Liver (tissue), 9 donors: ENCODE results near the gene TRIO. TPM values are rescaled to one million over a fixed set of nuclear protein-coding genes. Genes with fewer than 3 reads are reported as not detected.

Source experiments
- DNase-seq: peaks from one replicate; pipeline ENCODE4 v3.0.0-alpha.2; 2017; ENCODE audit warnings: low spot score
- H3K27ac ChIP-seq, 2 donors: one replicate each; pipeline ENCODE4 v1.7.0; 2013; ENCODE audit warnings: inconsistent platforms in 2 of 2, low read length in 2 of 2, control low read depth in 1 of 2, low read depth in 1 of 2, mild to moderate bottlenecking in 1 of 2
- H3K27me3 ChIP-seq, 4 donors: one replicate each; pipeline versions ENCODE4 v1.6.1 to v1.7.0; 2013; ENCODE audit warnings: low read length in 3 of 4, inconsistent platforms in 1 of 4, mild to moderate bottlenecking in 1 of 4, moderate library complexity in 1 of 4; ENCODE audit not compliant: control insufficient read depth in 4 of 4, insufficient read depth in 4 of 4
- H3K36me3 ChIP-seq, 4 donors: one replicate each; pipeline versions ENCODE4 v1.6.1 to v1.7.0; 2013; ENCODE audit warnings: low read length in 3 of 4, mild to moderate bottlenecking in 3 of 4, low read depth in 1 of 4, moderate library complexity in 1 of 4; ENCODE audit not compliant: control insufficient read depth in 4 of 4, insufficient read depth in 3 of 4
- H3K4me1 ChIP-seq, 4 donors: one replicate each; pipeline versions ENCODE4 v1.6.1 to v1.7.0; 2013; ENCODE audit warnings: low read length in 3 of 4, mild to moderate bottlenecking in 3 of 4, moderate library complexity in 1 of 4; ENCODE audit not compliant: control insufficient read depth in 4 of 4, insufficient read depth in 4 of 4
- H3K4me3 ChIP-seq, 3 donors: one replicate each; pipeline versions ENCODE4 v1.6.1 to v1.7.0; 2013; ENCODE audit warnings: low read length in 3 of 3, control low read depth in 1 of 3, low read depth in 1 of 3, mild to moderate bottlenecking in 1 of 3
- H3K9ac ChIP-seq, 2 donors: one replicate each; pipeline ENCODE4 v1.7.0; 2013; ENCODE audit warnings: low read length in 2 of 2, mild to moderate bottlenecking in 2 of 2, moderate library complexity in 2 of 2, control low read depth in 1 of 2, low read depth in 1 of 2
- H3K9me3 ChIP-seq, 4 donors: one replicate each; pipeline versions ENCODE4 v1.6.1 to v1.7.0; 2013; ENCODE audit warnings: low read length in 3 of 4; ENCODE audit not compliant: control insufficient read depth in 4 of 4
- EGR1 ChIP-seq, 2 donors: IDR thresholded peaks; 2 replicates each; pipeline ENCODE4 v1.6.1; 2016 to 2018; ENCODE audit warnings: antibody characterized with exemption in 2 of 2, low read depth in 2 of 2
- FOXA1 ChIP-seq: IDR thresholded peaks from 2 replicates; pipeline ENCODE4 v1.6.1; 2016; ENCODE audit warnings: antibody characterized with exemption
- FOXA2 ChIP-seq: IDR thresholded peaks from 2 replicates; pipeline ENCODE4 v1.6.1; 2016; ENCODE audit warnings: antibody characterized with exemption
- GABPA ChIP-seq, 2 donors: IDR thresholded peaks in 1 of 2; conservative IDR thresholded peaks in 1 of 2; 2 replicates each; pipeline ENCODE4 v1.6.1; 2016; ENCODE audit warnings: antibody characterized with exemption in 2 of 2, mild to moderate bottlenecking in 1 of 2, moderate library complexity in 1 of 2
- HNF4A ChIP-seq, 2 donors: conservative IDR thresholded peaks; 2 replicates each; pipeline ENCODE4 v1.6.1; 2016; ENCODE audit warnings: antibody characterized with exemption in 2 of 2, mild to moderate bottlenecking in 2 of 2
- HNF4G ChIP-seq: IDR thresholded peaks from 2 replicates; pipeline ENCODE4 v1.6.1; 2016; ENCODE audit warnings: antibody characterized with exemption
- JUND ChIP-seq, 2 donors: IDR thresholded peaks; 2 replicates each; pipeline ENCODE4 v1.6.1; 2016; ENCODE audit warnings: antibody characterized with exemption in 2 of 2
- NR2F2 ChIP-seq: IDR thresholded peaks from 2 replicates; pipeline ENCODE4 v1.6.1; 2016; ENCODE audit warnings: antibody characterized with exemption
- REST ChIP-seq: IDR thresholded peaks from 2 replicates; pipeline ENCODE4 v1.6.1; 2016; ENCODE audit warnings: antibody characterized with exemption, mild to moderate bottlenecking
- RXRA ChIP-seq, 2 donors: IDR thresholded peaks; 2 replicates each; pipeline ENCODE4 v1.6.1; 2017 to 2018; ENCODE audit warnings: antibody characterized with exemption in 2 of 2, mild to moderate bottlenecking in 1 of 2
- SP1 ChIP-seq: IDR thresholded peaks from 2 replicates; pipeline ENCODE4 v1.6.1; 2018; ENCODE audit warnings: antibody characterized with exemption, mild to moderate bottlenecking
- TAF1 ChIP-seq: conservative IDR thresholded peaks from 2 replicates; pipeline ENCODE4 v1.6.1; 2016; ENCODE audit warnings: antibody characterized with exemption, mild to moderate bottlenecking
- YY1 ChIP-seq: IDR thresholded peaks from 2 replicates; pipeline ENCODE4 v1.6.1; 2016; ENCODE audit warnings: antibody characterized with exemption, mild to moderate bottlenecking
- WGBS: extraction: QIAGEN DNeasy Blood & Tissue Kit; methylation state at CpG from one replicate; pipeline ENCODE4 v1.1.7; 2013; 5-methylcytosine and 5-hydroxymethylcytosine counted together
- polyA plus RNA-seq, 2 donors: library from polyadenylated mRNA; stranded (reverse) in 1 of 2; unstranded in 1 of 2; fragments of 200-250 nt in 1 of 2; fragments of >200 nt in 1 of 2; fragmentation: Nextera tagmentation in 1 of 2; extraction: Ambion mirVana in 1 of 2; gene quantifications; one replicate each; pipeline versions ENCODE4 v1.2.1 to v1.2.3, GENCODE V29; 2013 to 2015
- total RNA-seq, 2 donors: library from RNA; depleted of rRNA; stranded (reverse); fragments of >200 nt; gene quantifications; one replicate each; pipeline ENCODE4 v1.2.3, GENCODE V29; 2014
- TF ChIP-seq, protein P1 (sequence below): fragments of 150-350 bp; IDR thresholded peaks from 2 replicates; pipeline ENCODE4 v1.5.1; 2017; ENCODE audit warnings: improper control_type of control experiment, low read depth, low read length; ENCODE audit not compliant: missing input control
- TF ChIP-seq, protein P2 (sequence below): IDR thresholded peaks from 2 replicates; pipeline ENCODE4 v1.6.1; 2016; ENCODE audit warnings: antibody characterized with exemption
- TF ChIP-seq, protein P3 (sequence below): IDR thresholded peaks from 2 replicates; pipeline ENCODE4 v1.6.1; 2016; ENCODE audit warnings: antibody characterized with exemption
- TF ChIP-seq, protein P4 (sequence below): IDR thresholded peaks from 2 replicates; pipeline ENCODE4 v1.6.1; 2016; ENCODE audit warnings: antibody characterized with exemption
- donor health status: healthy.
- donor health status: healthy.
- donor health status: healthy.
- donor health status: healthy.
- donor health status: healthy.

Gene TRIO
- total and polyA plus RNA-seq, 4 donors = 8.5 to 86.2 (median 16.0) TPM

DNA sequence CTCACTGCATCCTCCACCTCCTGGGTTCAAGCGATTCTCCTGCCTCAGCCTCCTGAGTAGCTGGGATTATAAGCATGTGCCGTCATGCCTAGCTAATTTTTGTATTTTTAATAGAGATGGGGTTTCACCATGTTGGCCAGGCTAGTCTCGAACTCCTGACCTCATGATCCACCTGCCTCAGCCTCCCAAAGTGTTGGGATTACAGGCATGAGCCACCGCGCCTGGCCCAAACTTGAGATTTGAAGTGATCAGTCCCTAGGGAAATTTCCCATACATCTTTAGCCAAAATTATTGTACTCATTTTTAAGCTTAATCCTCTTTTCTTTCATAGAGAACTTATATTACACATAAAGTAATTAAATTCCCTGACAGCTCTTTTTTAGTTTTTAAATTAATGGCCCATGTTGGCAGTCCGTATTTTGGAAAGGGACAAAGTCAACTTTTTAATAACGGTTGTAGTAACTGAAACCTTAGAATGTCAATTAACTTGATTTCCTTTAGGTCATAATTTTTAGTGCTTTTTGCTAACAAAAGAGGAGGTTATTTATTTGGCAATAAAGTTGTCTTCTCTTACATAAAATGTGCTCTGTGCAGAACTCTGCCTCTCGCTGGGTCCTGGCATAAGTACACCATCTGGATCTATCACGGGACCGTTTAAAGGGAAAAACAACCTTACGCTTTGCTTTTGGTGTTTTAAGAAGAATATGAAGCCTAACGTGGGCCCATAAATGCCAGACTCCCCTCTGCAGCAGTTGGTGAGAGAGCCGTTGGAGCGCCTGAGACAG, 296.1 kb downstream of the TRIO start:
- no peak overlapping the region for H3K4me3 ChIP-seq
- DNase-seq = no peak
- TF ChIP-seq FOXA1 = no peak
- TF ChIP-seq, protein P1, sequence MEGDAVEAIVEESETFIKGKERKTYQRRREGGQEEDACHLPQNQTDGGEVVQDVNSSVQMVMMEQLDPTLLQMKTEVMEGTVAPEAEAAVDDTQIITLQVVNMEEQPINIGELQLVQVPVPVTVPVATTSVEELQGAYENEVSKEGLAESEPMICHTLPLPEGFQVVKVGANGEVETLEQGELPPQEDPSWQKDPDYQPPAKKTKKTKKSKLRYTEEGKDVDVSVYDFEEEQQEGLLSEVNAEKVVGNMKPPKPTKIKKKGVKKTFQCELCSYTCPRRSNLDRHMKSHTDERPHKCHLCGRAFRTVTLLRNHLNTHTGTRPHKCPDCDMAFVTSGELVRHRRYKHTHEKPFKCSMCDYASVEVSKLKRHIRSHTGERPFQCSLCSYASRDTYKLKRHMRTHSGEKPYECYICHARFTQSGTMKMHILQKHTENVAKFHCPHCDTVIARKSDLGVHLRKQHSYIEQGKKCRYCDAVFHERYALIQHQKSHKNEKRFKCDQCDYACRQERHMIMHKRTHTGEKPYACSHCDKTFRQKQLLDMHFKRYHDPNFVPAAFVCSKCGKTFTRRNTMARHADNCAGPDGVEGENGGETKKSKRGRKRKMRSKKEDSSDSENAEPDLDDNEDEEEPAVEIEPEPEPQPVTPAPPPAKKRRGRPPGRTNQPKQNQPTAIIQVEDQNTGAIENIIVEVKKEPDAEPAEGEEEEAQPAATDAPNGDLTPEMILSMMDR = no peak
- TF ChIP-seq YY1 = no peak
- no peak for TF ChIP-seq NR2F2
- TF ChIP-seq HNF4A (conservative IDR thresholded peaks at IDR 0.05) = no peak
- TF ChIP-seq, protein P2, sequence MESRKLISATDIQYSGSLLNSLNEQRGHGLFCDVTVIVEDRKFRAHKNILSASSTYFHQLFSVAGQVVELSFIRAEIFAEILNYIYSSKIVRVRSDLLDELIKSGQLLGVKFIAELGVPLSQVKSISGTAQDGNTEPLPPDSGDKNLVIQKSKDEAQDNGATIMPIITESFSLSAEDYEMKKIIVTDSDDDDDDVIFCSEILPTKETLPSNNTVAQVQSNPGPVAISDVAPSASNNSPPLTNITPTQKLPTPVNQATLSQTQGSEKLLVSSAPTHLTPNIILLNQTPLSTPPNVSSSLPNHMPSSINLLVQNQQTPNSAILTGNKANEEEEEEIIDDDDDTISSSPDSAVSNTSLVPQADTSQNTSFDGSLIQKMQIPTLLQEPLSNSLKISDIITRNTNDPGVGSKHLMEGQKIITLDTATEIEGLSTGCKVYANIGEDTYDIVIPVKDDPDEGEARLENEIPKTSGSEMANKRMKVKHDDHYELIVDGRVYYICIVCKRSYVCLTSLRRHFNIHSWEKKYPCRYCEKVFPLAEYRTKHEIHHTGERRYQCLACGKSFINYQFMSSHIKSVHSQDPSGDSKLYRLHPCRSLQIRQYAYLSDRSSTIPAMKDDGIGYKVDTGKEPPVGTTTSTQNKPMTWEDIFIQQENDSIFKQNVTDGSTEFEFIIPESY = no peak
- TF ChIP-seq, protein P3, sequence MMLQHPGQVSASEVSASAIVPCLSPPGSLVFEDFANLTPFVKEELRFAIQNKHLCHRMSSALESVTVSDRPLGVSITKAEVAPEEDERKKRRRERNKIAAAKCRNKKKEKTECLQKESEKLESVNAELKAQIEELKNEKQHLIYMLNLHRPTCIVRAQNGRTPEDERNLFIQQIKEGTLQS = no peak
- no peak for TF ChIP-seq TAF1
- TF ChIP-seq, protein P4, sequence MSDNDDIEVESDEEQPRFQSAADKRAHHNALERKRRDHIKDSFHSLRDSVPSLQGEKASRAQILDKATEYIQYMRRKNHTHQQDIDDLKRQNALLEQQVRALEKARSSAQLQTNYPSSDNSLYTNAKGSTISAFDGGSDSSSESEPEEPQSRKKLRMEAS = no peak
- no peak for TF ChIP-seq FOXA2
- TF ChIP-seq EGR1 (IDR thresholded peaks at IDR 0.05; ENCODE audit: low read depth in 2 of 2) = no peak
- no peak for TF ChIP-seq HNF4G
- TF ChIP-seq REST = no peak
- TF ChIP-seq JUND (IDR thresholded peaks at IDR 0.05) = no peak
- peaks cover 2 to 26% (median 9%) of the 10 kb centered on the region in 4 donors for H3K36me3 ChIP-seq
- H3K27me3 ChIP-seq = no peaks in the 10 kb centered on the region
- no peaks in the 10 kb centered on the region for H3K9me3 ChIP-seq
- H3K9ac ChIP-seq = no peak overlapping the region
- H3K4me1 ChIP-seq = no peaks in the 10 kb centered on the region
- H3K27ac ChIP-seq = no peak overlapping the region
- WGBS = 92% methylated on average over 14 of the region's 14 CpGs

DNA sequence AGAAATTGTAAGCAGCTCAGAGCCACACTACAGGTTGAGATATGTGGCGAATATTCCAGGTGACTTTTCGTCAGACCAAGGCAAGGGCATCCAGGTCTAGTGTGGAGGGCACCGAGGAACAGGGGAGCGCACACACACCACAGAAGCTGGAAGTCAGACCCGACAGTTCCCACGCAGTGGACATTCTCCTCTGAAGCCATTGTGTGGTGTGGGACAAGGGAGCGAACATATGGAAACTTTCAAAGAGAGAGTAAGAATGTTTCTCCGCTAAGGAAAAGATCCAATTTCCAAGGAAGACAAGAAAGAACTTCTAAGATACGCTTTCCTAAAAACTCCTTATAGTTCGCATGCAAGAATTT, 297.1 kb downstream of the TRIO start:
- 86% methylated on average over 10 of the region's 10 CpGs for WGBS
- H3K4me3 ChIP-seq = no peak overlapping the region
- no peaks in the 10 kb centered on the region for H3K27me3 ChIP-seq
- DNase-seq = no peak
- H3K36me3 ChIP-seq = peaks cover 2 to 26% (median 9%) of the 10 kb centered on the region in 4 donors
- TF ChIP-seq FOXA2 (no peak), EGR1 (IDR thresholded peaks at IDR 0.05; ENCODE audit: low read depth in 2 of 2) (no peak), YY1 (no peak), HNF4A (conservative IDR thresholded peaks at IDR 0.05) (no peak), RXRA (IDR thresholded peaks at IDR 0.05) (no peak), NR2F2 (no peak), GABPA (IDR thresholded peaks at IDR 0.05 in 1 of 2, conservative IDR thresholded peaks at IDR 0.05 in 1 of 2) (no peak), SP1 (no peak), JUND (IDR thresholded peaks at IDR 0.05) (no peak), HNF4G (no peak)
- TF ChIP-seq, protein P4 = no peak
- TF ChIP-seq, protein P1 = no peak
- no peaks in the 10 kb centered on the region for H3K9me3 ChIP-seq
- H3K4me1 ChIP-seq = no peaks in the 10 kb centered on the region
- H3K9ac ChIP-seq = no peak overlapping the region
- peak overlapping the region in 1 of 2 donors; percentile 10 for H3K27ac ChIP-seq
